HG02678 (cell line): ENCODE measurements around the gene ALDH1L1.
"Not testable (repeated sequence)": the region's sequence is repeated elsewhere in the genome, so short reads cannot be mapped to it uniquely, and the experiment has no call there.

Experiments used
- ATAC-seq: cut with Tn5 transposase; IDR thresholded peaks from one replicate; pipeline ENCODE4 v1.9.1; 2021; ENCODE audit warnings: mild to moderate bottlenecking, moderate library complexity; ENCODE audit not compliant: unreplicated experiment

Gene ALDH1L1

DNA sequence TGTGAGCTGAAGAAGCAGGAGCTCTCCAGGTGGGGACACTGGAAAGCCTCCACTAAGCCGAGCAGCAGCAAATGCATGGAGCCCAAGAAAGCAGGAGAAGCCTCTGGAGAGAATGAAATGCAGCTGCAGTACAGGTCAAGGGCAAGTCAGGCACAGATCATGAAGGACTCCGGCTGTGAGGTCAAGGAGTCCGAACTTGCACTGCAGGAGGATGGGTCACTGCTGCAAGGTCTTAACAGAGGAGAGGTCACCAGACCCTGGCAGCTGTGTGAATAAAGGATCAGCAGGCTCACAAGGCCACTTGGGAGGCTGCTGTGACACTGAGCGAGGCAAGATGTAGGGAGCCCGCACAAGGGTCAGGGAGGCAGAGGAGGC is 71.7 kb downstream of the ALDH1L1 start:
- ATAC-seq = no peak

- ATAC-seq = no peak
Measured at GRCh38 chr3:126107957-126108675, 72.3 kb downstream of the ALDH1L1 start.

GRCh38 chr3:126107203-126107939 is 73.0 kb downstream of the ALDH1L1 start:
- no peak for ATAC-seq

DNA sequence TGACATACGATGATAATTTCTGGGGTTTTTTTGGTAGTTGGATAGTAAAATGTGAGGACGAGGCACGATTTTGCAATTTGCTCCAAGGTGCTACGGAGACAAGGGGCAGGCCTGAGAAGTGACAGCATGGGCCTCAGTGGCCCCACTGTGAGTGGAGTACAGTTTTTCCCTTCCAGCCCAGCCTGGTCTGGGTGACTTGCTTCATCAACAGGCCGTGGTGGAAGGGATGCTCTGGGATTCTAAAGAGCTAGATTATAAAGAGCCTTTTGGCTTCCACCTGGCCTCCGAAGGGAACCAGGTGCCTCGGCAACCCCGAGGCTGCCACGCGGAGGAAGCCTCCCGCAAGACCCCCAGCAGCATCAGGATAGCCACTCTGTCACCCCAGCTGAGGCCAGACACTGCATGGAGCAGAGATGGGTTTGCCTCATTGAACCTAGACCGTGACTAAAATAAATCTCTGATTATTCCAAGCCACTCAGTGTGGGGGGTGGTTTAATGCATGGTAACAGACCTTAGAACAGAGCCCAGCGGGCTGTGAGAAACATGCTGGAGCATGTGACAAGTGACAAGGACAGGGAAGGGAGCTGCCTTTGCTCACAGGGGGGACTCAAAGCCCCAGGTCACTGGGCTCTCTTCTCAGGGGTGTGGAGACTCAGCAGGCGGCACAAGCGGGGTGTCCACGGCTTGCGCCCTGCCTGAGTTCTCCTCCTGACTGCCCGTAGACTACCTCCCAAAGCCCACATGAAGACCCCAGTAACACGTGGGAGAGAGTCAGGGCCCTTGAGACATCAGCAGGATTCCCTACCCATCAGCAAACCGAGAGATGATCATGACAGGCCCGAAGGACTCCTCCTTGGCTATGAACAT is 73.8 kb downstream of the ALDH1L1 start:
- no peak for ATAC-seq

GRCh38 chr3:126105691-126106187 is 74.6 kb downstream of the ALDH1L1 start:
- no peak for ATAC-seq

- no peak for ATAC-seq
Measured at GRCh38 chr3:126104742-126105605, 75.4 kb downstream of the ALDH1L1 start.

- ATAC-seq = no peak
Measured at GRCh38 chr3:126104028-126104635, 76.3 kb downstream of the ALDH1L1 start.

DNA sequence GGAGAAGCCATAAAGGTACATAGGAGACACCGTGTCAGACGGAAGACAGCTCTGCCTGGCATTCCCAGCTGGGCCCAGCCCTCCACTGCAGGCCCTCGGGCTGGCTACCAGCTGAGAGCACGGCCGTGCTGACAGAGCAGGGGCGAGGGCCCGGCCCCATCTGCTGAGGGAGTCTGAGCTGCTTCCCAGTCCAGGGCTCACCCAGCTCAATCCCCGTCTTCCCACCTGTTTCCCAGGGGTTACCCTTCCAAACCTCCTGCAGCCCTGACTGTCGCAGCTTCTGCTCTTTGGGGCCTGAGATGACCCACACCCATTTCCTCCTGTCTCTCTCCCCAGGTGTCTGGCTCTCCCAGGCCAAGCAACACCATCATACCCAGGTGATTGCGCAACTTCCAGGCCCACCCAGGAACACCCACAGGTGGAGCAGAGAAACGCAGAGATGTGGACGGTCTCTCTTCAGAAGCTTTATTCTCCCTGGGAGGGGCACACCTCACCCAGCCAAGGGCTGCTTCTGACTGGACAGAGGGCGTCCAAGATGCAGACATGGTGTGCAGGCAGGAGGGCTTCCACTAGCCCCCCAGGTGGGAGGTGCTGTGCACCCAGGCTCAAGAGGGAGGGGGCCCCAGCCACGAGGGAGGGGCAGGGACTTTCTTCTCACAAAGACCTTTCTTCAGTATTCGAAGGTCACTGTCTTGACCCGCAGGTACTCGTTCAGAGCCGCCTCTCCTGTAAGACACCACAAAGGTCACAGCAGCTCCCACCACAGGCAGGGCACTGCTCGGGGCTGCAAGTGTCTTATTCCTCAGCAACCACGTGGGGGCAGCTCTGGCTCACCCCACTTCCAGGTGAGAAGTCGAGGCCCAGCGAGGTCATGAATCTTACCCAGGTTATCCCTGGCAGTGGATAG is 77.0 kb downstream of the ALDH1L1 start:
- ATAC-seq = no peak

GRCh38 chr3:126102530-126102951 is 77.8 kb downstream of the ALDH1L1 start:
- ATAC-seq = no peak

- ATAC-seq = no peak
Measured at GRCh38 chr3:126102011-126102410, 78.4 kb downstream of the ALDH1L1 start.

- no peak for ATAC-seq
Measured at GRCh38 chr3:126101521-126101982, 78.8 kb downstream of the ALDH1L1 start.

- ATAC-seq = no peak
Measured at GRCh38 chr3:126100634-126101301, 79.6 kb downstream of the ALDH1L1 start.

DNA sequence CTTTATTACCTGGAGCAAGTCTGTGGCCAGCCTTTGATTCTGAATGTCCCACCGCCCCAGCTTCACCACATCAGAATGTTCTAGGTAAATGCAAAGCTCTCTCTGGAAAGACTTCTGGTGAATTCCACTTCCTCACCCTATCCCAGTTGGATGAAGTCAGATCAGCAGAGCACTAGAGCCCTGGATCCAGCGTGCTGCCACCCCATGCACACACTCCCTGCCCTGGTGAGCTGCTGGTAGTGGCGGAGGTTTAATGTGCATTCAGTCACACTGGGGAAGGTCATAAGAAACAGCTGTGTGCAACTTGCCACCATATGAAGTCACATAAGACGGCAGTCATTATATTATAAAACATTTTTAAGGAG is 80.1 kb downstream of the ALDH1L1 start:
- ATAC-seq = no peak

GRCh38 chr3:126098391-126098858 is 82.0 kb downstream of the ALDH1L1 start:
- no peak for ATAC-seq

DNA sequence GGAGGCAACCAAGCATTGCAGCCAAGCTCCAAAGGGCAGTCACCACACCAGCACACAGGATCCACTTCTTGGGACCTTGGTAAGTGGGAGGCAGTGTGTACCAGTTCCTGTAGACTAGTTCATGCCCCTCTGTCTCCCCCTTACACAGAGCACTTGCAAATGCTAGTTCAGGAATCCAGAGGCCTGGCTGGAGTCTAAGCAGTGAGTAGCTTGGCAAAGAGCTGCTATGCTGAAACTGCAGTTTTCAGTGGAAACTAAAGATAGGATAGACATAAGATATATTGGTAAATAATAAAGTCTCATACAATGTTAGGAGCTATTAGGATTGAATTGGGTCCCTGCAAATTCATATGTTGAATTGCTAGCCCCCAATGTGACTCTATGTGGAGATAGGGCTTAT is 82.6 kb downstream of the ALDH1L1 start:
- ATAC-seq = no peak

DNA sequence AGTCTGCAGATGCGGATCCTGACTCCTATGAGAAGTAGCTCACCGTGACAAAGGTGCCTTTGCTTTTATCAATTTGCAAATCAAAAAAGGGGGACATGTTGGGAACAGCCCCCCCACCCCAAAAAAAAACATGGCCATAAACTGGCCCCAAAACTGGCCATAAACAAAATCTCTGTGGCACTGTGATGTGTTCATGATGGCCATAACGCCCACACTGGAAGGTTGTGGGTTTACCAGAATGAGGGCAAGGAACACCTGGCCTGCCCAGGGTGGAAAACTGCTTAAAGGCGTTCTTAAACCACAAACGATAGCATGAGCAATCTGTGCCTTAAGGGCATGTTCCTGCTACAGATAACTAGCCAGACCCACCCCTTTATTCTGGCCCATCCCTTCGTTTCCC is 84.1 kb downstream of the ALDH1L1 start:
- not testable (repeated sequence) for ATAC-seq

DNA sequence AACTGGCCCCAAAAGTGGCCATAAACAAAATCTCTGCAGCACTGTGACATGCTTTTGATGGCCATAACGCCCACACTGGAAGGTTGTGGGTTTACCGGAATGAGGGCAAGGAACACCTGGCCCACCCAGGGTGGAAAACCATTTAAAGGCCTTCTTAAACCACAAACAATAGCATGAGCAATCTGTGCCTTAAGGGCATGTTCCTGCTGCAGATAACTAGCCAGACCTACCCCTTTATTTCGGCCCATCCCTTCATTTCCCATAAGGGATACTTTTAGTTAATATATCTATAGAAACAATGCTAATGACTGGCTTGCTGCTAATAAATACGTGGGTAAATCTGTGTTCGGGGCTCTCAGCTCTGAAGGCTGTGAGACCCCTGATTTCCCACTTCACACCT is 88.3 kb downstream of the ALDH1L1 start:
- ATAC-seq = not testable (repeated sequence)

DNA sequence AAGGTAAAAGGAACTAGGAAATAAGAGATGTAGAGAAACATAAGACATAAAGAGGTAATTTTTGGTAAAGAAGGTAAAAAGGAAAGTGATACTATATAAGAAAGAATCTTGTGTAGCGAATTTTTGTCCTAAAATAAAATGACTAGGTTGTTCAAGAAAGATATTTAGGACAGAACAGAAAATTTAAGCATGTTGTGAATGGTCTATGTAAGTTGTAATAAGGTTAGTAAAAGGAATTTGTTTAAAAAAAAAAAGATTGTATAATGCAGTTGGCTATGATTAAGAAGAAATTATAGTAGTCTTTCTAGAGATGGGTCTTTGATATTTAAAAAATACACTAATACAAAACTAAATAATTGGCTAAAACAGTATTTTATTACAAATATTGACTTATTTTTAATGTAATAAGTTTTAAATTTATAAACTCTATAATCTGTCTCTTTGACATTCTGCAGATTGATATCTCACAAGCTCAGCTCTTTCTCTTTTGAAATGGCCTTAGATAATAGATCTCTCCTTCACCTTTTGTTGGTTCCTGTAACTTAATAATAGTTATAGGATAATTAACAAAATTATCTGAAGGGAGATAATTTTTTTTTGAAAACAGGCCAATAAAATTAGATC is 92.7 kb downstream of the ALDH1L1 start:
- no peak for ATAC-seq
